Measurements from ENCODE around the gene BABAM2. TPM values are rescaled to one million over a fixed set of nuclear protein-coding genes. Genes with fewer than 3 reads are reported as not detected.
A peak's percentile ranks its signal among the peaks of the same experiment; 100 is the strongest.

BABAM2 gene
- polyA plus RNA-seq, 3 donors, result 33.2 to 52.8 (median 49.3) TPM

DNA sequence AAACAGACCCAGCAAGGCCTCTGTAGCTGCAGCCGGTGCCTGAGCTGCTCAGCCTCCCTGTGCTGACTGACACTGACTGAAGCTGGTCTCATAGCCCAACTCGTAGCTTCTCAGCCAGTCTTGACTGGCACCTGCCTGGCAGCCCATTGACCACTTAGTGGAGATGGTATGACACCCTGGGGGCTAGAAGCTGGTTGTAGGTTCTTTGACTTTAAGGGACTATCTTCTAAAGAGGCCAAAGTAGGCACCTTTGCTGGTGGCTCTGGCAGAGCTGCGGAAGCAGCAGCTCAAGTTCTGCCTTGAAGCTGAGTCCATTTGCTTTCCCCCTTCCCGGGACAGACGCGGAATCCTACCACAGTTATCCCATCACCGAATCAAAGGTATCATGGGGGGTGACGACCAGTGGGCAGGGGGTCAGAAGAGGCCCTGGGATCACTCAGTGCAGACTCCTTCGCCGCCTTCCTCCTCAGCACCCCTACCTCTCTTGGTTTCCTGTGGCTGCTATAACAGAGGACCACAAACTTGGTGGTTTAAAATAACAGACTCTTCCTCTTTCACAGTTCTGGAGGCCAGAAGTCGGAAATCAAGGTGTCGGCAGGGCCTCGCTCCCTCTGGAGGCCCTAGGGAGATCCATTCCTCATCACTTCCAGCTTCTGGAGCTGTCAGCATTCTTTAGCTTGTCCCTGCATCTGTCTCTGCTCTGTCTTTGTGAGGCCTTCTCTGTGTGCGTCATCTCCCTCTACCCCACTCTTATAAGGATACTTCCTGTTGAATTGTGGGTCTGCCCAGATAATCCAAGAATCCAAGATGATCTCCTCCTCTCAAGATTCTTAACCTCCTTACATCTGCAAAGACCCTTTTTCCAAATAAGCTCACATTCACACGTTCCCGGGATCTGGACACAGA lies 488.4 kb downstream of the BABAM2 start:
- Mint-ChIP-seq H3K4me1 (peaks cover 41% of the 10 kb centered on the region), H3K9me3 (no peaks in the 10 kb centered on the region), H3K4me3 (peak overlapping the region; percentile 64 to 86), H3K36me3 (peaks cover 0 to 3% of the 10 kb centered on the region in 2 donors), H3K27me3 (ENCODE audit: low read depth in 3 of 3) (peaks cover 10 to 11% (median 11%) of the 10 kb centered on the region in 3 donors), H3K27ac (peak overlapping the region; percentile 26 to 88 (median 81))
- TF ChIP-seq, protein P1, sequence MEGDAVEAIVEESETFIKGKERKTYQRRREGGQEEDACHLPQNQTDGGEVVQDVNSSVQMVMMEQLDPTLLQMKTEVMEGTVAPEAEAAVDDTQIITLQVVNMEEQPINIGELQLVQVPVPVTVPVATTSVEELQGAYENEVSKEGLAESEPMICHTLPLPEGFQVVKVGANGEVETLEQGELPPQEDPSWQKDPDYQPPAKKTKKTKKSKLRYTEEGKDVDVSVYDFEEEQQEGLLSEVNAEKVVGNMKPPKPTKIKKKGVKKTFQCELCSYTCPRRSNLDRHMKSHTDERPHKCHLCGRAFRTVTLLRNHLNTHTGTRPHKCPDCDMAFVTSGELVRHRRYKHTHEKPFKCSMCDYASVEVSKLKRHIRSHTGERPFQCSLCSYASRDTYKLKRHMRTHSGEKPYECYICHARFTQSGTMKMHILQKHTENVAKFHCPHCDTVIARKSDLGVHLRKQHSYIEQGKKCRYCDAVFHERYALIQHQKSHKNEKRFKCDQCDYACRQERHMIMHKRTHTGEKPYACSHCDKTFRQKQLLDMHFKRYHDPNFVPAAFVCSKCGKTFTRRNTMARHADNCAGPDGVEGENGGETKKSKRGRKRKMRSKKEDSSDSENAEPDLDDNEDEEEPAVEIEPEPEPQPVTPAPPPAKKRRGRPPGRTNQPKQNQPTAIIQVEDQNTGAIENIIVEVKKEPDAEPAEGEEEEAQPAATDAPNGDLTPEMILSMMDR (IDR thresholded peaks at IDR 0.05), result no peak
- H3K36me3 ChIP-seq (replicated peaks in 1 of 2; ENCODE audit: control insufficient read depth in 1 of 2, insufficient read depth in 2 of 2, low read length in 2 of 2), result no peaks in the 10 kb centered on the region
- H3K27me3 ChIP-seq (ENCODE audit: control insufficient read depth in 2 of 2, insufficient read depth in 2 of 2, low read length in 2 of 2), result no peaks in the 10 kb centered on the region
- H3K27ac ChIP-seq (ENCODE audit: low read depth in 1 of 2, low read length in 2 of 2), result peak overlapping the region; percentile 2 to 67
- no peaks in the 10 kb centered on the region for H4K20me1 ChIP-seq (ENCODE audit: insufficient read depth, low read length)
- H2AFZ ChIP-seq (ENCODE audit: insufficient read depth, low read depth, low read length, poor library complexity, severe bottlenecking), result peak overlapping the region; percentile 61
- H3K9me3 ChIP-seq (replicated peaks in 1 of 2; ENCODE audit: control insufficient read depth in 1 of 2, insufficient read depth in 1 of 2, low read length in 2 of 2), result no peaks in the 10 kb centered on the region
- H3K4me1 ChIP-seq (ENCODE audit: control insufficient read depth in 1 of 2, insufficient read depth in 2 of 2, low read length in 2 of 2), result peaks cover 21 to 38% of the 10 kb centered on the region in 2 donors
- 6% methylated on average over 6 of the region's 16 CpGs for WGBS (ENCODE audit: insufficient coverage)
- DNase-seq, result peak in 2 of 3 donors; percentile 38 to 43
- intact Hi-C loops (cut with micrococcal nuclease), result loop anchor here in 1 of 2 donors (5.0 kb wide), 1 partner anchor 37 kb away; no protein-coding TSS in a partner anchor
- peak overlapping the region in 1 of 3 experiments; percentile 49 for H3K4me3 ChIP-seq (replicated peaks in 1 of 3; ENCODE audit: low read depth in 2 of 3, low read length in 3 of 3)
- H3K4me2 ChIP-seq (replicated peaks; ENCODE audit: extremely low read depth, low read length, poor library complexity, severe bottlenecking), result peak overlapping the region; percentile 45
- H3K79me2 ChIP-seq (ENCODE audit: insufficient read depth, low read length), result no peaks in the 10 kb centered on the region
- peak overlapping the region; percentile 11 for H3K9ac ChIP-seq (ENCODE audit: insufficient read depth, low read length, poor library complexity, severe bottlenecking)

DNA sequence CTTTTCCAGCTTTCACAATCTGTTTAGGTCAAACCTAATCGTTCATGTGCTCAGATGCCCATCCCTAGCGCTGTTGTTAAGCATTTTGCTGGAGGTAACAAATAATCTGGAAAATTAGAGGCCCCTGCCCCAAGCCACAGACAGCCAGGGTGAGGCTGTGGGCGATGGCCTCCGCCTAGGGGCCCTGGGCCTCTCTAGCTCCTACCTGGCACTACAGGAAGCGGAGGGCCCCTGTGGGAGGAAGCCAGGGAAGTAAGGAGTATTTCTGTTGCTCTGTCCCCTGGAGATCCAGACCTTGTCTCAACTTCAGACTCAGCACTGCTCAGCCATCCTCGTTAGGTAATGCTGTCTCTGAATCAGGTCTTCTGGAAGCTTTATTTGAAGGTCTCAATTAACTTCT lies 489.7 kb downstream of the BABAM2 start:
- peaks cover 8 to 11% (median 11%) of the 10 kb centered on the region in 3 donors for H3K27me3 Mint-ChIP-seq (ENCODE audit: low read depth in 3 of 3)
- no peak for DNase-seq
- Histone ChIP-seq H3K4me3 (replicated peaks in 1 of 3; ENCODE audit: low read depth in 2 of 3, low read length in 3 of 3) (no peak overlapping the region), H3K27ac (ENCODE audit: low read depth in 1 of 2, low read length in 2 of 2) (no peak overlapping the region), H3K9me3 (replicated peaks in 1 of 2; ENCODE audit: control insufficient read depth in 1 of 2, insufficient read depth in 1 of 2, low read length in 2 of 2) (no peaks in the 10 kb centered on the region), H3K36me3 (replicated peaks in 1 of 2; ENCODE audit: control insufficient read depth in 1 of 2, insufficient read depth in 2 of 2, low read length in 2 of 2) (no peaks in the 10 kb centered on the region), H3K27me3 (ENCODE audit: control insufficient read depth in 2 of 2, insufficient read depth in 2 of 2, low read length in 2 of 2) (no peaks in the 10 kb centered on the region), H3K79me2 (ENCODE audit: insufficient read depth, low read length) (no peaks in the 10 kb centered on the region), H4K20me1 (ENCODE audit: insufficient read depth, low read length) (no peaks in the 10 kb centered on the region), H3K9ac (ENCODE audit: insufficient read depth, low read length, poor library complexity, severe bottlenecking) (no peak overlapping the region), H2AFZ (ENCODE audit: insufficient read depth, low read depth, low read length, poor library complexity, severe bottlenecking) (no peak overlapping the region), H3K4me1 (ENCODE audit: control insufficient read depth in 1 of 2, insufficient read depth in 2 of 2, low read length in 2 of 2) (peaks cover 21 to 38% of the 10 kb centered on the region in 2 donors), H3K4me2 (replicated peaks; ENCODE audit: extremely low read depth, low read length, poor library complexity, severe bottlenecking) (no peak overlapping the region)
- intact Hi-C loops (cut with micrococcal nuclease), result no loop called here
- no peaks in the 10 kb centered on the region for H3K9me3 Mint-ChIP-seq
- H3K36me3 Mint-ChIP-seq, result peaks cover 0 to 3% of the 10 kb centered on the region in 2 donors
- TF ChIP-seq, protein P1 (IDR thresholded peaks at IDR 0.05), result no peak
- H3K4me1 Mint-ChIP-seq, result peaks cover 37% of the 10 kb centered on the region
- 60% methylated on average over 2 of the region's 6 CpGs for WGBS (ENCODE audit: insufficient coverage)
- H3K27ac Mint-ChIP-seq, result no peak overlapping the region
- no peak overlapping the region for H3K4me3 Mint-ChIP-seq
